Heart right ventricle (tissue), 16 donors: ENCODE measurements around the gene KSR2. TPM values are rescaled to one million over a fixed set of nuclear protein-coding genes. Genes with fewer than 3 reads are reported as not detected.

ENCODE experiments used
- ATAC-seq, 8 donors: fragments of 200-7000 bp; cut with Tn5 transposase; one replicate each; pipeline ENCODE4 v1.9.1; 2020; ENCODE audit warnings: mild to moderate bottlenecking in 8 of 8, moderate library complexity in 8 of 8, moderate number of reproducible peaks in 1 of 8
- DNase-seq, 2 donors: peaks; one replicate each; pipeline ENCODE4 v3.0.0-alpha.2; 2020
- H3K27ac ChIP-seq, 10 donors: fragments of 200-600 bp; sonication (generic) in 2 of 10; one replicate each; pipeline versions ENCODE4 v1.5.0 to v1.8.0; 2020 to 2022; ENCODE audit warnings: mild to moderate bottlenecking in 3 of 10
- H3K27me3 ChIP-seq, 7 donors: fragments of 200-600 bp; one replicate each; pipeline ENCODE4 v1.8.0; 2021 to 2022; ENCODE audit warnings: mild to moderate bottlenecking in 2 of 7
- H3K36me3 ChIP-seq, 9 donors: fragments of 200-600 bp; sonication (generic) in 1 of 9; one replicate each; pipeline versions ENCODE4 v1.5.0 to v1.8.0; 2020 to 2022; ENCODE audit warnings: mild to moderate bottlenecking in 2 of 9
- H3K4me1 ChIP-seq, 9 donors: fragments of 200-600 bp; sonication (generic) in 1 of 9; one replicate each; pipeline versions ENCODE4 v1.5.0 to v1.8.0; 2020 to 2022; ENCODE audit warnings: mild to moderate bottlenecking in 4 of 9
- H3K4me3 ChIP-seq, 10 donors: fragments of 200-600 bp; sonication (generic) in 2 of 10; one replicate each; pipeline versions ENCODE4 v1.5.0 to v1.8.0; 2020 to 2022; ENCODE audit warnings: mild to moderate bottlenecking in 7 of 10, moderate library complexity in 2 of 10
- H3K9me3 ChIP-seq, 11 donors: fragments of 200-600 bp in 10 of 11; sonication (generic) in 2 of 11; one replicate each; pipeline versions ENCODE4 v1.5.0 to v1.8.0; 2013 to 2022; ENCODE audit warnings: mild to moderate bottlenecking in 2 of 11, control low read depth in 1 of 11, moderate library complexity in 1 of 11
- CTCF ChIP-seq, 9 donors: fragments of 200-600 bp; sonication (generic) in 2 of 9; IDR thresholded peaks; one replicate each; pipeline versions ENCODE4 v1.5.0 to v1.8.0; 2021 to 2022; ENCODE audit warnings: antibody characterized with exemption in 9 of 9, mild to moderate bottlenecking in 5 of 9, moderate library complexity in 1 of 9
- WGBS, 2 donors: extraction: QIAGEN DNeasy Blood & Tissue Kit; methylation state at CpG; one replicate each; pipeline ENCODE4 v1.1.7; 2013; ENCODE audit warnings: inconsistent platforms in 1 of 2; 5-methylcytosine and 5-hydroxymethylcytosine counted together
- intact Hi-C, 10 donors: fragments of 100-400 bp; cut with DNase I; formaldehyde crosslinking; loops; one replicate each; pipeline versions ENCODE4 v1.11.1 to v1.14.2; 2022
- polyA plus RNA-seq, 2 donors: library from polyadenylated mRNA; stranded (reverse); fragments of 200-250 nt; gene quantifications; one replicate each; pipeline ENCODE4 v1.2.3, GENCODE V29; 2013
- total RNA-seq, 10 donors: library from RNA; stranded (reverse); fragmentation: NEBNext Ultra II Directional in 3 of 10; extraction: Animal tissue kit (Norgen Biotek cat#: 25700) in 3 of 10; gene quantifications; one replicate each; pipeline versions ENCODE4 v1.2.1 to v1.2.4, GENCODE V29; 2021 to 2023
- donor health status: Arrhythmogenic right ventricular cardiomyopathy.
- donor health status: ischemic (EF 13 %, LVEDD 7.1; RV severe dilation, severe dysfunction).
- donor health status: healthy with polysubstance abuse.
- donor health status: DM: no; HTN: yes; CAD: no.
- donor health status: DM: no; HTN: no; CAD: no.
- donor health status: ischemic (EF 25% LVEDD 6.9; RV normal size, moderate dysfunction).
- donor health status: ischemic (EF 25% LVEDD 5.7; RV mildly dilated, moderate dysfunction).
- donor health status: healthy.
- donor health status: DM: yes; HTN: yes; CAD: no.
- donor health status: Ischemic cardiomyopathy.
- donor health status: ischemic (EF 35%, LVEDD 5.7; RV mildly dilated, moderate dysfunction).
- donor health status: nonischemic (EF 11% LVEDD 7.7; RV severe dilation, severe dysfunction).
- donor health status: DM: yes; HTN: yes; CAD: no.
- donor health status: PGD.
- donor health status: ischemic (EF 29% LVEDD 5.4; RV normal size, mild dysfunction).
- donor health status: nonischemic (EF 23%, LVEDD 6.1; RV moderate dilation, normal function).

Gene KSR2
- total and polyA plus RNA-seq, 12 donors = 0.02 TPM; not detected in 9

- Histone ChIP-seq H3K4me3 (no peak overlapping the region), H3K9me3 (no peaks in the 10 kb centered on the region), H3K27ac (no peak overlapping the region), H3K4me1 (peaks cover 0 to 8% (median 0%) of the 10 kb centered on the region in 9 donors), H3K36me3 (no peaks in the 10 kb centered on the region), H3K27me3 (peaks cover 0 to 38% (median 8%) of the 10 kb centered on the region in 7 donors)
- intact Hi-C loops = no loop called here
- DNase-seq (no peak), ATAC-seq (peak in 4 of 8 donors; percentile 28 to 56 (median 50))
- 36 to 38% methylated on average over 13 of the region's 13 CpGs for WGBS, 2 donors
- TF ChIP-seq CTCF (IDR thresholded peaks at IDR 0.05) = no peak
Measured at GRCh38 chr12:117685110-117685926, 283.5 kb downstream of the KSR2 start.

GRCh38 chr12:117684471-117684870, 284.3 kb downstream of the KSR2 start:
- Histone ChIP-seq H3K27ac (no peak overlapping the region), H3K4me3 (no peak overlapping the region), H3K4me1 (peaks cover 0 to 8% (median 0%) of the 10 kb centered on the region in 9 donors), H3K9me3 (no peaks in the 10 kb centered on the region), H3K27me3 (peaks cover 0 to 32% (median 8%) of the 10 kb centered on the region in 7 donors), H3K36me3 (no peaks in the 10 kb centered on the region)
- no peak for TF ChIP-seq CTCF (IDR thresholded peaks at IDR 0.05)
- WGBS, 2 donors = 89 to 91% methylated on average over 6 of the region's 6 CpGs
- ATAC-seq (no peak), DNase-seq (no peak)
- intact Hi-C loops = no loop called here

- intact Hi-C loops = no loop called here
- TF ChIP-seq CTCF (IDR thresholded peaks at IDR 0.05) = no peak
- H3K9me3 ChIP-seq = peaks cover 0 to 6% (median 0%) of the 10 kb centered on the region in 11 donors
Measured at GRCh38 chr12:117680312-117680711, 288.5 kb downstream of the KSR2 start.

GRCh38 chr12:117679776-117680175, 289.0 kb downstream of the KSR2 start:
- Histone ChIP-seq H3K36me3 (no peaks in the 10 kb centered on the region), H3K27ac (no peak overlapping the region), H3K9me3 (peaks cover 0 to 6% (median 0%) of the 10 kb centered on the region in 11 donors), H3K27me3 (peaks cover 0 to 5% (median 0%) of the 10 kb centered on the region in 7 donors), H3K4me1 (no peaks in the 10 kb centered on the region), H3K4me3 (no peak overlapping the region)
- intact Hi-C loops = loop anchor here in 2 of 10 donors (10.0 kb wide), 3 partner anchors 155 to 445 kb away; partner anchors contain the start of gene NOS1 (in 1 of the 2)
- no peak for ATAC-seq
- DNase-seq = no peak
- no peak for TF ChIP-seq CTCF (IDR thresholded peaks at IDR 0.05)

More at GRCh38 chr12:117680312-117680711, 288.5 kb downstream of the KSR2 start:
- Histone ChIP-seq H3K27ac (no peak overlapping the region), H3K4me3 (no peak overlapping the region), H3K4me1 (peaks cover 0 to 3% (median 0%) of the 10 kb centered on the region in 9 donors), H3K27me3 (peaks cover 0 to 5% (median 0%) of the 10 kb centered on the region in 7 donors), H3K36me3 (no peaks in the 10 kb centered on the region)
- 43 to 47% methylated on average over 3 of the region's 3 CpGs for WGBS, 2 donors
- ATAC-seq (peak in 1 of 8 donors; percentile 61), DNase-seq (no peak)
